Neural progenitor cell (in vitro differentiated cells): ENCODE data around the gene PDRG1.

Experiments used
- CTCF ChIP-seq: fragments of 200-600 bp; sonication (generic); IDR thresholded peaks from 2 replicates; pipeline ENCODE4 v1.5.1; 2017; ENCODE audit warnings: antibody characterized with exemption, mild to moderate bottlenecking
- EZH2phosphoT487 ChIP-seq: fragments of 200-600 bp; sonication (generic); IDR thresholded peaks from 2 replicates; pipeline ENCODE4 v1.6.1; 2017; ENCODE audit warnings: antibody characterized with exemption

GRCh38 chr20:31927627-31928159, 24.2 kb downstream of the PDRG1 start:
- TF ChIP-seq CTCF (no peak), EZH2phosphoT487 (no peak)
